NCI-H69 (cell line): ENCODE results near the gene PACS1.

Source experiments
- DNase-seq: peaks from one replicate; lab custom pipeline; 2025; lab: John Stamatoyannopoulos, UW

The PACS1 gene

GRCh38 chr11:66259225-66259624 is 189.2 kb downstream of the PACS1 start:
- DNase-seq: no peak

GRCh38 chr11:66259956-66260355 is 189.9 kb downstream of the PACS1 start:
- no peak for DNase-seq

DNA sequence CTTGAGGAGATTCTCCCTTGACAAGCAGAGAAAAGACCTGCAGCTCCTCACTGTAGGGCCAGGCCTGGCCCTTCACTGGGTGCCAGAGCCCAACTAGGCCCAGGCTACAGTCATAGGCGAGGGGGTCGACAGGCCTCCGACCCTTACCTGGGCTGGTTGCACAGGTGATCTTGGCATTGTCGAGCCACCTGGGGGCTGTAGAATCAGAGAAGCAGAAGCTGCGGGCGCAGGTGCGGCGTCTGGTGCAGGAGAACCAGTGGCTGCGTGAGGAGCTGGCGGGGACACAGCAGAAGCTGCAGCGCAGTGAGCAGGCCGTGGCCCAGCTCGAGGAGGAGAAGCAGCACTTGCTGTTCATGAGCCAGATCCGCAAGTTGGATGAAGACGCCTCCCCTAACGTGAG is 191.5 kb downstream of the PACS1 start:
- no peak for DNase-seq

DNA sequence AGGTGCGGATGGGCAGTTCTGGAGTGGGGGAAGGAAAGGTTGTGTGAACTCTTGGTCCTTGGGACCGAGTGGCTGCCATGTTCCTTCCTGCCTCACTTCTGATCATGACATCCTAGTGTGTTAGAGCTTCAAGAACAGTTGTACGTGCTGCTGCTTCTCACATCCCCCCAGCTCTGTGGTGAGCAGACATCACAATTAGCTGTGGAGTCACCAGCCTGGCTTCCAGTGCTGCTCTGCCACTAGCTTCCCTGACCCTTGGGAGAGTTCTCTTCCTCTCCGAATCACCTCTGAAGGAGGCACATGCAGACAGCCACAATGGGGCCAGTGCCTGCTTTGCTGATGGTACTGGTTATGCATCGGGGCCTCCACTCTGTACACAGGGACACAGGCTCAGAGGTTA is 192.1 kb downstream of the PACS1 start:
- no peak for DNase-seq

DNA sequence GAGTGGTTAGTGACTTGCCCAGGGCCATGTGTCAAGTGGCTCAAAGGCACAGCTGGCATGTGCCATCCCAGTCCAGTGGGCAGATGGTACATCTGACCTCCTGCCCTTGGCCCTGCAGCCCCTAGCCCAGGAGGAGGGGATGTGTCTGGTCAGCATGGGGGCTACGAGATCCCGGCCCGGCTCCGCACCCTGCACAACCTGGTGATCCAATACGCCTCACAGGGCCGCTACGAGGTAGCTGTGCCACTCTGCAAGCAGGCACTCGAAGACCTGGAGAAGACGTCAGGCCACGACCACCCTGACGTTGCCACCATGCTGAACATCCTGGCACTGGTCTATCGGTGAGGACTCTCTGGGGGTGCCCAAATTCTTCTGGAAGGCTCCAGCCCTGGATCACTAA is 192.6 kb downstream of the PACS1 start:
- no peak for DNase-seq

- DNase-seq: no peak
Measured at GRCh38 chr11:66263231-66263630, 193.2 kb downstream of the PACS1 start.

GRCh38 chr11:66263785-66264184 is 193.7 kb downstream of the PACS1 start:
- DNase-seq: no peak

GRCh38 chr11:66264383-66264782 is 194.3 kb downstream of the PACS1 start:
- no peak for DNase-seq

DNA sequence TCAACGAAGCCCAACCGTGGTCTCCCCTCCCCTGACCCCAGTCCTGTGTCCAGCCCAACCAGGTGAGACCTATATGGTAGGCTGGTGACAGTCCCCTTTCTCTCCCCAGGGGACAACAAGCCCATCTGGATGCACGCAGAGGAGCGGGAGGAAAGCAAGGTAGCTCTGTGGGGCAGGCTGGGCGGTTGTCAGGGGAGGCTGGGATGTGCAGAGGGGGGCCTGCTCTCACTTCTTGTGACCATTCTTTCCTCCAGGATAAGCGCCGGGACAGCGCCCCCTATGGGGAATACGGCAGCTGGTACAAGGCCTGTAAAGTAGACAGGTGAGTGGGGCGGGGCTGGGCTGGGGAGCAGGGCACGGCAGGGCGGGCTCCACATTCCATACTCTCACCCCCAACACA is 194.8 kb downstream of the PACS1 start:
- DNase-seq: peak; percentile 47

DNA sequence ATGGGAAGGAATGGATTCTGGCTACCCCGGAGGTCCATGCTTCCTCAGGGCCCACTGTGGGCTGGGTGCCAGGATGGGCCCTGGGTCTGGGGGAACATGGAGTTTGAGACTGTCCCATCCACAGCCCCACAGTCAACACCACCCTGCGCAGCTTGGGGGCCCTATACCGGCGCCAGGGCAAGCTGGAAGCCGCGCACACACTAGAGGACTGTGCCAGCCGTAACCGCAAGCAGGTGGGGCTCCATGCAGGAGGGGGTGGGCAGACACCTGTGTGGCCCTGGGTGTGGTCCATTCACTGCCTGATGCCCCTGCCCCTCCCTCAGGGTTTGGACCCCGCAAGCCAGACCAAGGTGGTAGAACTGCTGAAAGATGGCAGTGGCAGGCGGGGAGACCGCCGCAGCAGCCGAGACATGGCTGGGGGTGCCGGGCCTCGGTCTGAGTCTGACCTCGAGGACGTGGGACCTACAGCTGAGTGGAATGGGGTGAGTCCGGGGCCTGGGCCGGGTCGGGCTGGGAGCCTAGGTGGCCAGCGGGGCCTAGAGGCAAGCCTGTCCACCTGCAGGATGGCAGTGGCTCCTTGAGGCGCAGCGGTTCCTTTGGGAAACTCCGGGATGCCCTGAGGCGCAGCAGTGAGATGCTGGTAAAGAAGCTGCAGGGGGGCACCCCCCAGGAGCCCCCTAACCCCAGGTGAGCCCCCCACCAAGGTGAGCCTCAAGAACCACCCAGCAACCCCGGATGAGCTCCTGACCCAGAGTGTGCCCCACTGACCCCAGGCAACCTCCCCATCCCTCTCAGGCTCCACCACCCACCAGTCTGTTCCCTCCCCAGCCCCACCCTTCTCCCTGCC is 195.7 kb downstream of the PACS1 start:
- no peak for DNase-seq

GRCh38 chr11:66266378-66267038 is 196.4 kb downstream of the PACS1 start:
- no peak for DNase-seq

DNA sequence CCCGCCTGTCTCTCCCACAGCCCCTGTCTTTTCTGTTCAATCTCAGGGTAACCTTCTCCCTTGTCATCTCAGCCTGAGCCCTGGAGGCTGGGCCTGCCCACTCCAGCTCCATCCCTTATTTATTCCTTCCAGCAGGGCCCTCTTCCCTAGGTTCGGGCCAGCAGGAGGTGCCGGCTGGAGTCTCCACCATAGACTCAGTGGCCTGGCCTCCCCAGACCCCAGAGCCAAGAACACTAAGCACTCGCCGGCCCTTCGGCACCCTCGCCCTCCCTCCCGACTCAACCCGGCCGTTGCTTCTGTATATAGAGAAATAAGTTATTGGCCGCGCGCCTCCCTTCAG is 196.9 kb downstream of the PACS1 start:
- no peak for DNase-seq

- DNase-seq: peak; percentile 95
Measured at GRCh38 chr11:66267379-66268243, 197.5 kb downstream of the PACS1 start.

- DNase-seq: peak; percentile 100
Measured at GRCh38 chr11:66268244-66268951, 198.3 kb downstream of the PACS1 start, which contains the start of gene RAB1B. Gene RAB1B, plus strand, starts transcription at chr11:66268639. Its CDS starts 41 bp downstream, at chr11:66268680.

DNA sequence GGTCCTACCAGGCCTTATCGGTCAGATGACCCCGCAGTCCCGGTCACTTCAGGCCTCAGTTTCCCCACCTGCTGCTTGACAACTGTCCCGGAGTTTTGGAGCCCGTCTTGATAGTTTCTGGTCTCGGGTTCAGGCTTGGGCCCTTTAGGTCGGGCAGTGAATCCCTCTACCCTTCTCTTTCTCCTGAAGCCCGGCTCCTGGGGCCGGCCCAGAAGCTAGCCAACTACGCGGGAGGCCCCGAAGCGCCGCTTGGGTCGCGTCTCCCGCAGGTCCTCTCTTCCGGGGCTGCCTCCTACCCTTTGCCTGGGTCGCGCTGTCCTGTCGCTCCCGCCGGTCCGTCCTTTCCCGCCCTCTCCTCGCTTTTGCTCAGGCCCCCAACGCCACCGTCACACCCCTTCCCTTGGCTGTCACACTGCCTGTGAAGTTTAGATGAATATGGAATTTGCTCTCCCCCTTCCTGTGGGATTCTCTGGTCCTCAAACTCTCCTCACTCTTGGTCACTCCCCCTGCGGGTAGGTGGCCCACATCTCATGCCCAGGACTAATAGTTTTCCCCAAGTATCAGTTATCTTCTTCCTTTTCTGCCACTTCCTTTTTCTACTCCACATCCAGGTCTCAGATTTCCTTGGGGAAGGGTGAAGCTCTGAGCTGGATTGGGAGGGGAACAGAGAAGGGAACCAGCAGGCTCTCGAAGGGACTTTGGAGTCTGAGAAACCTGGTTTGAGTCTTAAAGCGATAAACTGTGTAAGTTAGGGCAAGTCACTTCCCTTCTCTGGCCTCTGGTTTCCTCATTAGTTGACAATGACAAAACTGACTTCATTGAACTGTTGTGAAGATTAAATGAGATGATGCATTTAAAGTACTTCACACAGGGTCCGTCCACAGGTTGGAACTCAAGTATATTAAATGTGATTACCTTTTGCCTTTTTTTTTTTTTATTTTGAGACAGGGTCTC is 199.2 kb downstream of the PACS1 start:
- peak; percentile 67 for DNase-seq

GRCh38 chr11:66271816-66272215 is 201.7 kb downstream of the PACS1 start:
- DNase-seq: no peak

GRCh38 chr11:66272596-66272995 is 202.5 kb downstream of the PACS1 start:
- DNase-seq: no peak

DNA sequence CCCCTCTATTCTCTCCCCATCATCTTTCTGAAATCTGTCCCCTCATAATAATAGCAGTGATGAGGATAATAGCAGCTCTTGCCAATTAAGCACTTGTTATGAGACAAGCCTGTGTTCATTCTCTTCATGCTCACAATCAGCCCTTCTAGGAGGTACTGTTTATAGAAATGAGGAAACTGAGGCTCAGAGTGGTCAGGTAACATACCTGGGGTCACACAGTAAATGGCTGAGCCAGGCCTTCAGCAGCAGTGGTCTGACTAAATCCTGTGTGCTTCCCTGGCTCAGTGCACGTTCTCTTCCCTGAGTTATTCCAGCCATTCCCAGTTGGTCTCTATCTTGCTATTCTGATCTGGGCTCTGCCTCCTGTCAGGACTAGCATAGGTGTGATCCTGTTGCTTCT is 204.1 kb downstream of the PACS1 start:
- no peak for DNase-seq

- no peak for DNase-seq
Measured at GRCh38 chr11:66275396-66275795, 205.3 kb downstream of the PACS1 start.

- no peak for DNase-seq
Measured at GRCh38 chr11:66275984-66276612, 206.0 kb downstream of the PACS1 start.
